ENCODE measurements around the gene CSNK1G3. TPM values are rescaled to one million over a fixed set of nuclear protein-coding genes. Genes with fewer than 3 reads are reported as not detected.

CSNK1G3 gene
- total RNA-seq, 1 donor from 2014 or later, result 65.7 TPM

GRCh38 chr5:123651234-123651633, 139.3 kb downstream of the CSNK1G3 start:
- H3K27me3 Mint-ChIP-seq, result no peaks in the 10 kb centered on the region
- H3K9me3 Mint-ChIP-seq (ENCODE audit: low read depth), result no peaks in the 10 kb centered on the region
- H3K4me1 Mint-ChIP-seq (ENCODE audit: low read depth), result no peaks in the 10 kb centered on the region
- no peaks in the 10 kb centered on the region for H3K36me3 Mint-ChIP-seq (ENCODE audit: insufficient read depth)
- H3K4me3 Mint-ChIP-seq (ENCODE audit: low read depth), result no peak overlapping the region
- no peak overlapping the region for H3K27ac Mint-ChIP-seq
- DNase-seq (ENCODE audit: low spot score, unreplicated experiment), result no peak
- no peak for TF ChIP-seq CTCF (IDR thresholded peaks at IDR 0.05; ENCODE audit: unreplicated experiment)

- TF ChIP-seq CTCF (IDR thresholded peaks at IDR 0.05; ENCODE audit: unreplicated experiment), result no peak
- Mint-ChIP-seq H3K27me3 (no peaks in the 10 kb centered on the region), H3K9me3 (ENCODE audit: low read depth) (no peaks in the 10 kb centered on the region), H3K4me3 (ENCODE audit: low read depth) (no peak overlapping the region), H3K27ac (no peak overlapping the region), H3K36me3 (ENCODE audit: insufficient read depth) (peaks cover 2% of the 10 kb centered on the region), H3K4me1 (ENCODE audit: low read depth) (no peaks in the 10 kb centered on the region)
- DNase-seq (ENCODE audit: low spot score, unreplicated experiment), result no peak
These were observed 147.0 kb downstream of the CSNK1G3 start for GRCh38 chr5:123659011-123659410.

GRCh38 chr5:123659495-123659894, 147.5 kb downstream of the CSNK1G3 start:
- Mint-ChIP-seq H3K27me3 (no peaks in the 10 kb centered on the region), H3K4me1 (ENCODE audit: low read depth) (no peaks in the 10 kb centered on the region), H3K4me3 (ENCODE audit: low read depth) (no peak overlapping the region), H3K36me3 (ENCODE audit: insufficient read depth) (peaks cover 2% of the 10 kb centered on the region), H3K27ac (no peak overlapping the region), H3K9me3 (ENCODE audit: low read depth) (no peaks in the 10 kb centered on the region)
- no peak for TF ChIP-seq CTCF (IDR thresholded peaks at IDR 0.05; ENCODE audit: unreplicated experiment)
- no peak for DNase-seq (ENCODE audit: low spot score, unreplicated experiment)

- Mint-ChIP-seq H3K36me3 (ENCODE audit: insufficient read depth) (peaks cover 6% of the 10 kb centered on the region), H3K9me3 (ENCODE audit: low read depth) (peaks cover 16% of the 10 kb centered on the region), H3K27me3 (no peaks in the 10 kb centered on the region), H3K27ac (no peak overlapping the region), H3K4me3 (ENCODE audit: low read depth) (no peak overlapping the region), H3K4me1 (ENCODE audit: low read depth) (no peaks in the 10 kb centered on the region)
- TF ChIP-seq CTCF (IDR thresholded peaks at IDR 0.05; ENCODE audit: unreplicated experiment), result no peak
- no peak for DNase-seq (ENCODE audit: low spot score, unreplicated experiment)
These were observed 153.0 kb downstream of the CSNK1G3 start for GRCh38 chr5:123664961-123665360.

GRCh38 chr5:123665822-123666371, 153.9 kb downstream of the CSNK1G3 start:
- no peak for TF ChIP-seq CTCF (IDR thresholded peaks at IDR 0.05; ENCODE audit: unreplicated experiment)
- H3K27ac Mint-ChIP-seq, result no peak overlapping the region
- no peak overlapping the region for H3K4me3 Mint-ChIP-seq (ENCODE audit: low read depth)
- DNase-seq (ENCODE audit: low spot score, unreplicated experiment), result no peak
- H3K36me3 Mint-ChIP-seq (ENCODE audit: insufficient read depth), result peaks cover 6% of the 10 kb centered on the region
- peaks cover 16% of the 10 kb centered on the region for H3K9me3 Mint-ChIP-seq (ENCODE audit: low read depth)
- H3K27me3 Mint-ChIP-seq, result no peaks in the 10 kb centered on the region
- peaks cover 1% of the 10 kb centered on the region for H3K4me1 Mint-ChIP-seq (ENCODE audit: low read depth)

Other genes starting within 250 kb of the CSNK1G3 start
- gene CEP120, start 88.8 kb upstream of the CSNK1G3 start, total RNA-seq, result 21.8 and 23.4 TPM in 2 replicates

All from progenitor cell of endocrine pancreas (in vitro differentiated cells).